ENCODE measurements around the gene GLI3.

GLI3 gene

DNA sequence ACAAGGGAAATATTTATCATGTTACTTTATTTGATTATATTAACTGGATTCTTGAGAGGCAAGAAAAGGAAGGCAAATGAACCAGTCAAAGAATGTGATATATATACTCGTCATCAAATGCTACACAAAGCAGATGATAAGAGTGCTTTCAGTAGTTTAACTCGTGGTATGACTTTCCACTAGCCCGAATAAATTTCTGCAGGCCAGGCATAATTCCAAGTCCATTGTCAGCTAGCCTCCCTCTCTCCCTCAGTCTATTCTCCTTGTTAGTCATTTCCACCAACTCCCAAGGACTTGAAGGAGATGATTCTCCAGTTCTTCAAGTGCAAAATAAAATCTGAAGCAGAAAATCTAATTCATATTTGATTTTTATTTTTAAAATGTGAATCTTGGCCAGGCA is 190.5 kb downstream of the GLI3 start:
- H3K27ac ChIP-seq (ENCODE audit: low read depth, low read length): no peak overlapping the region
- H2BK120ac ChIP-seq (ENCODE audit: insufficient read depth, low read length, poor library complexity): no peak overlapping the region
- no peaks in the 10 kb centered on the region for H3K27me3 ChIP-seq (ENCODE audit: insufficient read depth, low read length)
- no peak overlapping the region for H3K9ac ChIP-seq (ENCODE audit: low read length)
- no peak overlapping the region for H2BK5ac ChIP-seq (ENCODE audit: low read depth, low read length, poor library complexity)
- no peak overlapping the region for H3K18ac ChIP-seq (ENCODE audit: low read length)
- no peak for DNase-seq
- H3K4me3 ChIP-seq (ENCODE audit: low read depth, low read length): no peak overlapping the region
- no CpG with 5 or more reads among the region's 3 CpGs for WGBS (ENCODE audit: extremely low coverage, insufficient coverage, insufficient read length)
- no peak overlapping the region for H3K4me2 ChIP-seq (ENCODE audit: low read length)
- H3K4ac ChIP-seq (ENCODE audit: low read depth, low read length): no peak overlapping the region
- no peaks in the 10 kb centered on the region for H3K4me1 ChIP-seq (ENCODE audit: control insufficient read depth in 1 of 2, insufficient read depth in 2 of 2, low read length in 2 of 2)
- H2AK5ac ChIP-seq (ENCODE audit: low read length): no peak overlapping the region
- no peaks in the 10 kb centered on the region for H3K79me1 ChIP-seq (ENCODE audit: low read length)
- H3K23ac ChIP-seq (ENCODE audit: low read length): no peak overlapping the region
- no peak overlapping the region for H3K14ac ChIP-seq (ENCODE audit: low read length)
- H3K79me2 ChIP-seq (ENCODE audit: control insufficient read depth, insufficient read depth, low read length, poor library complexity): no peaks in the 10 kb centered on the region
- H2BK12ac ChIP-seq (ENCODE audit: low read length): no peak overlapping the region
- no peaks in the 10 kb centered on the region for H3K9me3 ChIP-seq (ENCODE audit: insufficient read depth, low read depth, low read length)
- H4K91ac ChIP-seq (ENCODE audit: low read depth, low read length): no peak overlapping the region
- no peak overlapping the region for H4K8ac ChIP-seq (ENCODE audit: low read depth, low read length)
- no peak overlapping the region for H4K12ac ChIP-seq (ENCODE audit: low read depth, low read length)
- peaks cover 3 to 11% of the 10 kb centered on the region in 2 experiments for H3K36me3 ChIP-seq (ENCODE audit: control insufficient read depth in 1 of 2, insufficient read depth in 2 of 2, low read length in 2 of 2)
- no peak overlapping the region for H2AFZ ChIP-seq (ENCODE audit: insufficient read depth, low read length, poor library complexity)

- H3K79me2 ChIP-seq (ENCODE audit: control insufficient read depth, insufficient read depth, low read length, poor library complexity): no peaks in the 10 kb centered on the region
- H3K4me2 ChIP-seq (ENCODE audit: low read length): no peak overlapping the region
- no peaks in the 10 kb centered on the region for H3K27me3 ChIP-seq (ENCODE audit: insufficient read depth, low read length)
- H3K23ac ChIP-seq (ENCODE audit: low read length): no peak overlapping the region
- no peak overlapping the region for H3K18ac ChIP-seq (ENCODE audit: low read length)
- no peak overlapping the region for H4K8ac ChIP-seq (ENCODE audit: low read depth, low read length)
- no peak overlapping the region for H3K9ac ChIP-seq (ENCODE audit: low read length)
- no peak overlapping the region for H4K91ac ChIP-seq (ENCODE audit: low read depth, low read length)
- no peak overlapping the region for H3K4ac ChIP-seq (ENCODE audit: low read depth, low read length)
- no peaks in the 10 kb centered on the region for H3K9me3 ChIP-seq (ENCODE audit: insufficient read depth, low read depth, low read length)
- no peak overlapping the region for H3K14ac ChIP-seq (ENCODE audit: low read length)
- no peak overlapping the region for H3K27ac ChIP-seq (ENCODE audit: low read depth, low read length)
- no peak overlapping the region for H2BK120ac ChIP-seq (ENCODE audit: insufficient read depth, low read length, poor library complexity)
- DNase-seq: no peak
- H3K79me1 ChIP-seq (ENCODE audit: low read length): no peaks in the 10 kb centered on the region
- no peak overlapping the region for H2AFZ ChIP-seq (ENCODE audit: insufficient read depth, low read length, poor library complexity)
- no peak overlapping the region for H2AK5ac ChIP-seq (ENCODE audit: low read length)
- no peaks in the 10 kb centered on the region for H3K4me1 ChIP-seq (ENCODE audit: control insufficient read depth in 1 of 2, insufficient read depth in 2 of 2, low read length in 2 of 2)
- no peak overlapping the region for H3K4me3 ChIP-seq (ENCODE audit: low read depth, low read length)
- peaks cover 3 to 11% of the 10 kb centered on the region in 2 experiments for H3K36me3 ChIP-seq (ENCODE audit: control insufficient read depth in 1 of 2, insufficient read depth in 2 of 2, low read length in 2 of 2)
- no CpG with 5 or more reads among the region's 4 CpGs for WGBS (ENCODE audit: extremely low coverage, insufficient coverage, insufficient read length)
- no peak overlapping the region for H2BK5ac ChIP-seq (ENCODE audit: low read depth, low read length, poor library complexity)
- H2BK12ac ChIP-seq (ENCODE audit: low read length): no peak overlapping the region
- H4K12ac ChIP-seq (ENCODE audit: low read depth, low read length): no peak overlapping the region
Observed at GRCh38 chr7:42045961-42046360, 191.0 kb downstream of the GLI3 start.

- Histone ChIP-seq H3K27ac (ENCODE audit: low read depth, low read length) (no peak overlapping the region), H3K9ac (ENCODE audit: low read length) (no peak overlapping the region), H4K8ac (ENCODE audit: low read depth, low read length) (no peak overlapping the region), H4K91ac (ENCODE audit: low read depth, low read length) (no peak overlapping the region), H3K4me1 (ENCODE audit: control insufficient read depth in 1 of 2, insufficient read depth in 2 of 2, low read length in 2 of 2) (no peaks in the 10 kb centered on the region), H3K9me3 (ENCODE audit: insufficient read depth, low read depth, low read length) (no peaks in the 10 kb centered on the region), H3K14ac (ENCODE audit: low read length) (no peak overlapping the region), H2BK120ac (ENCODE audit: insufficient read depth, low read length, poor library complexity) (no peak overlapping the region), H3K4me2 (ENCODE audit: low read length) (no peak overlapping the region), H3K4me3 (ENCODE audit: low read depth, low read length) (no peak overlapping the region), H2AK5ac (ENCODE audit: low read length) (no peak overlapping the region), H4K12ac (ENCODE audit: low read depth, low read length) (no peak overlapping the region), H3K18ac (ENCODE audit: low read length) (no peak overlapping the region), H2BK5ac (ENCODE audit: low read depth, low read length, poor library complexity) (no peak overlapping the region), H3K27me3 (ENCODE audit: insufficient read depth, low read length) (no peaks in the 10 kb centered on the region), H3K79me2 (ENCODE audit: control insufficient read depth, insufficient read depth, low read length, poor library complexity) (no peaks in the 10 kb centered on the region), H3K23ac (ENCODE audit: low read length) (no peak overlapping the region), H2AFZ (ENCODE audit: insufficient read depth, low read length, poor library complexity) (no peak overlapping the region), H3K36me3 (ENCODE audit: control insufficient read depth in 1 of 2, insufficient read depth in 2 of 2, low read length in 2 of 2) (peaks cover 0 to 10% of the 10 kb centered on the region in 2 experiments), H3K4ac (ENCODE audit: low read depth, low read length) (no peak overlapping the region), H3K79me1 (ENCODE audit: low read length) (no peaks in the 10 kb centered on the region), H2BK12ac (ENCODE audit: low read length) (no peak overlapping the region)
- no CpG with 5 or more reads among the region's 8 CpGs for WGBS (ENCODE audit: extremely low coverage, insufficient coverage, insufficient read length)
- no peak for DNase-seq
Observed at GRCh38 chr7:42039921-42040320, 197.1 kb downstream of the GLI3 start.

- no peak overlapping the region for H3K4me2 ChIP-seq (ENCODE audit: low read length)
- peak overlapping the region; percentile 19 for H3K23ac ChIP-seq (ENCODE audit: low read length)
- H3K4me1 ChIP-seq (ENCODE audit: control insufficient read depth in 1 of 2, insufficient read depth in 2 of 2, low read length in 2 of 2): no peaks in the 10 kb centered on the region
- H3K79me1 ChIP-seq (ENCODE audit: low read length): no peaks in the 10 kb centered on the region
- H3K18ac ChIP-seq (ENCODE audit: low read length): no peak overlapping the region
- no peak overlapping the region for H3K27ac ChIP-seq (ENCODE audit: low read depth, low read length)
- no peak overlapping the region for H4K91ac ChIP-seq (ENCODE audit: low read depth, low read length)
- no peak overlapping the region for H3K4ac ChIP-seq (ENCODE audit: low read depth, low read length)
- no peak overlapping the region for H2AK5ac ChIP-seq (ENCODE audit: low read length)
- H4K8ac ChIP-seq (ENCODE audit: low read depth, low read length): no peak overlapping the region
- no peak for DNase-seq
- no peak overlapping the region for H4K12ac ChIP-seq (ENCODE audit: low read depth, low read length)
- H2BK12ac ChIP-seq (ENCODE audit: low read length): no peak overlapping the region
- no peaks in the 10 kb centered on the region for H3K27me3 ChIP-seq (ENCODE audit: insufficient read depth, low read length)
- H2BK5ac ChIP-seq (ENCODE audit: low read depth, low read length, poor library complexity): no peak overlapping the region
- H3K9ac ChIP-seq (ENCODE audit: low read length): no peak overlapping the region
- no peak overlapping the region for H2BK120ac ChIP-seq (ENCODE audit: insufficient read depth, low read length, poor library complexity)
- no peaks in the 10 kb centered on the region for H3K9me3 ChIP-seq (ENCODE audit: insufficient read depth, low read depth, low read length)
- peaks cover 1% of the 10 kb centered on the region for H3K79me2 ChIP-seq (ENCODE audit: control insufficient read depth, insufficient read depth, low read length, poor library complexity)
- no peak overlapping the region for H3K4me3 ChIP-seq (ENCODE audit: low read depth, low read length)
- no peak overlapping the region for H2AFZ ChIP-seq (ENCODE audit: insufficient read depth, low read length, poor library complexity)
- H3K36me3 ChIP-seq (ENCODE audit: control insufficient read depth in 1 of 2, insufficient read depth in 2 of 2, low read length in 2 of 2): peaks cover 3 to 11% of the 10 kb centered on the region in 2 experiments
- WGBS (ENCODE audit: extremely low coverage, insufficient coverage, insufficient read length): no CpG with 5 or more reads among the region's 3 CpGs
- H3K14ac ChIP-seq (ENCODE audit: low read length): no peak overlapping the region
Observed at GRCh38 chr7:42035210-42035609, 201.8 kb downstream of the GLI3 start.
